A549 treated with GW870086 at 1 μM for 4 hours (cell line): ENCODE data around the gene RUSF1. TPM values are rescaled to one million over a fixed set of nuclear protein-coding genes. Genes with fewer than 3 reads are reported as not detected.

Source experiments
- total RNA-seq: library from RNA; stranded (reverse); fragments of 200-300 nt; extraction: Qiagen RNA extraction; gene quantifications from 5 replicates; pipeline ENCODE4 v1.2.3, GENCODE V29; 2022; ENCODE audit warnings: low read depth

The RUSF1 gene
- total RNA-seq, result 40.2 to 51.2 TPM (median 48.8 TPM) in 5 replicates

DNA sequence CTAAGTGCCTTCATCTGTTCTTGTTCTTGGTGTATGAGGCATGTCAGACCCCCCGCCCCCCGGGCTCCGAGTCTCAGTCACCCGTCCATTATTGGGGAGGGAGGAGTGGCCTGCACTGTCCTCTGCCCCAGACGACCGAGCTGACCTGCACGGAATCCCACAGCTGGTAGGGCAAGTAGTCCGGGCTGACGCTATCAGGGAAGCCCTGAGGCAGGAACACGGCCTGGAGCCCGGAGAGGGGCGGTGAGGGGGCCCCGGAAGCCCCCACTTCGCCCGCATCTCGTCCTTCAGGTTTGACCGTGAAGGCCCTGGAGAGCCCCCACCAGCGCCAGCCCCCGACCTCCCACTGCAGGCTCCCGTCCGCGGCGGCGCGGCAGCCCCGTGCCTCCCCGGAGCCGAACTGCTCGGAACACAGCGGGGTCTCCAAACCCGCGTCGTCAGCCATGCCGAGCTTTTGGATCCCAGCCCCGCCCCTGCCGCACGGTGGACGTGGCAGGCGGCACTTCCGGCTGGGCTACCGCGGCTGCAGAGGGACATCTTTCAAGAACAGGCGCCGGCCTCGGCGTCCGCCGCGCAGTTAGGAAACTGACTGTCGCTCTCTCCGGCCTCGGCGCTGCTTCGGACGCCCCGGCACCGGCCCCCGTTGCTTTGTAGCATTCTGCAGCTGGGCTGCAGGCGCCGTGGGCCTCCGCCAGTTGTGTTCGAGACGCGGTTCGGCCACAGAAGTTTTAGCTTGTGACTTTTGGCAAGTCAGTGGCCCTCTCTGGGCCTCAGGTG, at the start of gene RUSF1:
Gene RUSF1 (minus strand): TSS at position 463 of the 777 bp plus-strand sequence. CDS start 18 bp downstream, at position 445.

GRCh38 chr16:31527734-31528274, 19.6 kb upstream of the RUSF1 start, which contains the start of gene AHSP:
Gene AHSP (plus strand): TSS chr16:31527900. CDS start chr16:31528140, 240 bp downstream.

DNA sequence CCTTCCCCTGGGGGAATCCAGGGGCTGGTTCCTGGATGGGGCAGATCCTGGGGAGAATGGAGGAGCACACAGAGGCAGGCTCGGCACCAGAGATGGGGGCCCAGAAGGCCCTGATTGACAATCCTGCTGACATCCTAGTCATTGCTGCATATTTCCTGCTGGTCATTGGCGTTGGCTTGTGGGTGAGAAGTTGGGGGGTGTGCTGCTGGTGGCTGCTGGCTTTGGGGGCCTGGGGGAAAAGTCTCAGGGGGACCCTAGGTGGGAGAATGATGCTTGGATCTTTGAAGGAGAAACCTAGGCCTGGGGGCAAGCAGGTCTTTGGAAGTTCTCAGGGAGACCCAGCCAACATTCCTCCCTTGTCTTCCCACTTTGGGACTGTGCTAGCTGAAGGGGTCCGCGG, 25.1 kb downstream of the RUSF1 start, which contains the start of gene SLC5A2:
Gene SLC5A2 (plus strand): TSS at position 43 of the 400 bp plus-strand sequence. CDS start 14 bp downstream, at position 57.

GRCh38 chr16:31471875-31472708, 36.1 kb downstream of the RUSF1 start, which contains the start of gene TGFB1I1:
Gene TGFB1I1 (plus strand): TSS chr16:31472152. CDS start chr16:31472189, 37 bp downstream.

DNA sequence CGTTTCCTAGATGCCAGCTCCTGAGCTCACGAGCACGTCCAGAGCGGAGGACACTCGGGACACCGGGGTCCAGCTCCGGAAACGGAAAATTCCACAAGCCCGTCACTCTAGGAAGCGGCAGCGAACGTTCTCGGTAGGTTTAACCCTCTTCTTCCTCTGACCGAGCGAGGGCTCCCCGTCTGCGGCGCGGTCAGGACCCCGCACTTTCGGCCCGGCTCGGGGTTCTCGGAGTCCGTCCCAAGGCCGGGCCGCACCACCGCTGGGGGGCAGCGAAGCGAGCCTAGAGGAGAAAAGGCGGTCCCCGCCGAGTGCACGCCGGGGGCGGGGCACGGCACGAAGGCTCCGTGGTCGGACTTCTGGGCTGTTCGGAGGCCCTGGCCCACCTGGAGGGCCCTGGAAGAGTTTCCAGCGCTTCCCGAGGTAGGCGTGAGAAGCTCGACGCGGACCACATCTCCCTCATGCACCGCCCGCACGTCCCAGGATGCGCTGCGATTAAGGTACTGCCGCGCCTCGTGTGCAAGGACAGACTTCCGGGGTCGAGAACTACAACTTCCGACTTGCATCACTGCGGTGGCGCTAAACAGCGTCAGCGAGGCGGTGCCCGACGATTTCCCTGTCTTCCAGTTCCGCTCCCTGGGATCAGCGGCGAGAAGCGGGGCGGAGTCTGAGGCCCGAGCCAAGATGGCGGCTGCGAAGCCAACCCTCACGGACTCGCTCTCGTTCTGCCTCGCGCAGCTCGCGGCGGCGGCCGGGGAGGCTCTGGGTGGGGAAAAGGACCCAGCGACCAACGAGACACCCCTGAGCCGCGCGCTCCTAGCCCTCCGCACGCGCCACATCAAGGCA, 49.1 kb downstream of the RUSF1 start, which contains the start of gene ARMC5:
Gene ARMC5 (plus strand): TSS at position 658 of the 843 bp plus-strand sequence. CDS start 24 bp downstream, at position 682.

Other genes starting within 250 kb of the RUSF1 start
- gene ITGAM, start 248.4 kb downstream of the RUSF1 start, total RNA-seq, result 0.91 to 2.1 TPM (median 1.8 TPM) in 5 replicates
- 1.0 to 2.4 TPM (median 1.3 TPM) in 5 replicates for gene ITGAX, start 153.2 kb downstream of the RUSF1 start, total RNA-seq
- gene ITGAD, start 115.1 kb downstream of the RUSF1 start, total RNA-seq, result 0.07 TPM in 1 of 5 replicates, not detected in the others
- not detected in 5 replicates for gene COX6A2, start 80.0 kb downstream of the RUSF1 start, total RNA-seq
- 0.06 to 0.24 TPM (median 0.13 TPM) in 5 replicates for gene ZNF843, start 65.6 kb downstream of the RUSF1 start, total RNA-seq
- gene ARMC5, start 48.9 kb downstream of the RUSF1 start, total RNA-seq, result 7.1 to 14.6 TPM (median 10.8 TPM) in 5 replicates
- 42.6 to 65.2 TPM (median 48.3 TPM) in 5 replicates for gene TGFB1I1, start 36.2 kb downstream of the RUSF1 start, total RNA-seq
- gene SLC5A2, start 25.3 kb downstream of the RUSF1 start, total RNA-seq, result 0.09 to 1.0 TPM (median 0.24 TPM) in 5 replicates
- gene AHSP, start 19.5 kb upstream of the RUSF1 start, total RNA-seq, result not detected in 5 replicates